ENCODE results near the gene CGNL1.

The CGNL1 gene

GRCh38 chr15:57489122-57489521 is 112.8 kb downstream of the CGNL1 start:
- DNase-seq (ENCODE audit: low read depth, low spot score), result no peak
- no peak overlapping the region for H3K27ac ChIP-seq

GRCh38 chr15:57493351-57493750 is 117.0 kb downstream of the CGNL1 start:
- no peak for DNase-seq (ENCODE audit: low read depth, low spot score)
- H3K27ac ChIP-seq, result no peak overlapping the region

GRCh38 chr15:57494581-57494980 is 118.3 kb downstream of the CGNL1 start:
- no peak overlapping the region for H3K27ac ChIP-seq
- no peak for DNase-seq (ENCODE audit: low read depth, low spot score)

GRCh38 chr15:57495041-57495440 is 118.7 kb downstream of the CGNL1 start:
- no peak for DNase-seq (ENCODE audit: low read depth, low spot score)
- no peak overlapping the region for H3K27ac ChIP-seq

- no peak for DNase-seq (ENCODE audit: low read depth, low spot score)
- no peak overlapping the region for H3K27ac ChIP-seq
These were observed 119.4 kb downstream of the CGNL1 start for GRCh38 chr15:57495554-57496165.

GRCh38 chr15:57496594-57496945 is 120.3 kb downstream of the CGNL1 start:
- DNase-seq (ENCODE audit: low read depth, low spot score), result no peak
- no peak overlapping the region for H3K27ac ChIP-seq

- no peak overlapping the region for H3K27ac ChIP-seq
- no peak for DNase-seq (ENCODE audit: low read depth, low spot score)
These were observed 120.9 kb downstream of the CGNL1 start for GRCh38 chr15:57496946-57497869.

- H3K27ac ChIP-seq, result no peak overlapping the region
- no peak for DNase-seq (ENCODE audit: low read depth, low spot score)
These were observed 124.0 kb downstream of the CGNL1 start for GRCh38 chr15:57500256-57500655.

- no peak for DNase-seq (ENCODE audit: low read depth, low spot score)
- no peak overlapping the region for H3K27ac ChIP-seq
These were observed 124.8 kb downstream of the CGNL1 start for GRCh38 chr15:57500979-57501576.

GRCh38 chr15:57502116-57502515 is 125.8 kb downstream of the CGNL1 start:
- H3K27ac ChIP-seq, result no peak overlapping the region
- no peak for DNase-seq (ENCODE audit: low read depth, low spot score)

GRCh38 chr15:57503051-57503702 is 126.9 kb downstream of the CGNL1 start:
- DNase-seq (ENCODE audit: low read depth, low spot score), result no peak
- no peak overlapping the region for H3K27ac ChIP-seq

GRCh38 chr15:57503911-57504598 is 127.8 kb downstream of the CGNL1 start:
- peak overlapping the region; percentile 94 for H3K27ac ChIP-seq
- DNase-seq (ENCODE audit: low read depth, low spot score), result no peak

GRCh38 chr15:57504599-57504940 is 128.3 kb downstream of the CGNL1 start:
- no peak for DNase-seq (ENCODE audit: low read depth, low spot score)
- peak overlapping the region; percentile 94 for H3K27ac ChIP-seq

GRCh38 chr15:57505056-57505715 is 128.9 kb downstream of the CGNL1 start:
- no peak for DNase-seq (ENCODE audit: low read depth, low spot score)
- peak overlapping the region; percentile 94 for H3K27ac ChIP-seq

GRCh38 chr15:57505949-57506391 is 129.7 kb downstream of the CGNL1 start:
- DNase-seq (ENCODE audit: low read depth, low spot score), result peak; percentile 96
- H3K27ac ChIP-seq, result peak overlapping the region; percentile 94

GRCh38 chr15:57506422-57506821 is 130.1 kb downstream of the CGNL1 start:
- no peak for DNase-seq (ENCODE audit: low read depth, low spot score)
- H3K27ac ChIP-seq, result peak overlapping the region; percentile 94

- peak overlapping the region; percentile 94 for H3K27ac ChIP-seq
- no peak for DNase-seq (ENCODE audit: low read depth, low spot score)
These were observed 130.8 kb downstream of the CGNL1 start for GRCh38 chr15:57507111-57507510.

- H3K27ac ChIP-seq, result no peak overlapping the region
- DNase-seq (ENCODE audit: low read depth, low spot score), result no peak
These were observed 132.8 kb downstream of the CGNL1 start for GRCh38 chr15:57509126-57509525.

GRCh38 chr15:57509965-57510364 is 133.7 kb downstream of the CGNL1 start:
- no peak overlapping the region for H3K27ac ChIP-seq
- no peak for DNase-seq (ENCODE audit: low read depth, low spot score)

- H3K27ac ChIP-seq, result no peak overlapping the region
- no peak for DNase-seq (ENCODE audit: low read depth, low spot score)
These were observed 134.3 kb downstream of the CGNL1 start for GRCh38 chr15:57510647-57511046.
